Measurements from ENCODE around the gene BTBD9. TPM values are rescaled to one million over a fixed set of nuclear protein-coding genes. Genes with fewer than 3 reads are reported as not detected.

BTBD9 gene
- total RNA-seq, 1 donor from 2014 or later = 17.2 TPM

GRCh38 chr6:38676974-38677544, 37.3 kb upstream of the BTBD9 start:
- peaks cover 5 to 22% (median 15%) of the 10 kb centered on the region in 3 donors for H3K36me3 ChIP-seq (ENCODE audit: control insufficient read depth in 3 of 3, insufficient read depth in 3 of 3, low read length in 3 of 3)
- no peaks in the 10 kb centered on the region for H3K27me3 ChIP-seq (ENCODE audit: control insufficient read depth in 3 of 3, insufficient read depth in 3 of 3, low read length in 3 of 3)
- H3K4me1 ChIP-seq (ENCODE audit: control insufficient read depth in 3 of 3, insufficient read depth in 3 of 3, low read length in 3 of 3) = peaks cover 0 to 2% (median 0%) of the 10 kb centered on the region in 3 donors
- no peaks in the 10 kb centered on the region for H3K9me3 ChIP-seq (ENCODE audit: control insufficient read depth in 3 of 3, low read length in 3 of 3)
- no peak overlapping the region for H3K27ac ChIP-seq (ENCODE audit: low read depth, low read length)
- no peak overlapping the region for H3K4me3 ChIP-seq (ENCODE audit: low read length in 3 of 3)
- no peak overlapping the region for H3K9ac ChIP-seq (ENCODE audit: low read depth in 1 of 3, low read length in 3 of 3)

- Histone ChIP-seq H3K27me3 (ENCODE audit: control insufficient read depth in 3 of 3, insufficient read depth in 3 of 3, low read length in 3 of 3) (no peaks in the 10 kb centered on the region), H3K9me3 (ENCODE audit: control insufficient read depth in 3 of 3, low read length in 3 of 3) (no peaks in the 10 kb centered on the region), H3K27ac (ENCODE audit: low read depth, low read length) (no peak overlapping the region), H3K9ac (ENCODE audit: low read depth in 1 of 3, low read length in 3 of 3) (no peak overlapping the region), H3K4me3 (ENCODE audit: low read length in 3 of 3) (no peak overlapping the region), H3K36me3 (ENCODE audit: control insufficient read depth in 3 of 3, insufficient read depth in 3 of 3, low read length in 3 of 3) (peaks cover 5 to 16% (median 15%) of the 10 kb centered on the region in 3 donors), H3K4me1 (ENCODE audit: control insufficient read depth in 3 of 3, insufficient read depth in 3 of 3, low read length in 3 of 3) (peaks cover 0 to 2% (median 0%) of the 10 kb centered on the region in 3 donors)
Observed at GRCh38 chr6:38676236-38676973, 36.7 kb upstream of the BTBD9 start.

DNA sequence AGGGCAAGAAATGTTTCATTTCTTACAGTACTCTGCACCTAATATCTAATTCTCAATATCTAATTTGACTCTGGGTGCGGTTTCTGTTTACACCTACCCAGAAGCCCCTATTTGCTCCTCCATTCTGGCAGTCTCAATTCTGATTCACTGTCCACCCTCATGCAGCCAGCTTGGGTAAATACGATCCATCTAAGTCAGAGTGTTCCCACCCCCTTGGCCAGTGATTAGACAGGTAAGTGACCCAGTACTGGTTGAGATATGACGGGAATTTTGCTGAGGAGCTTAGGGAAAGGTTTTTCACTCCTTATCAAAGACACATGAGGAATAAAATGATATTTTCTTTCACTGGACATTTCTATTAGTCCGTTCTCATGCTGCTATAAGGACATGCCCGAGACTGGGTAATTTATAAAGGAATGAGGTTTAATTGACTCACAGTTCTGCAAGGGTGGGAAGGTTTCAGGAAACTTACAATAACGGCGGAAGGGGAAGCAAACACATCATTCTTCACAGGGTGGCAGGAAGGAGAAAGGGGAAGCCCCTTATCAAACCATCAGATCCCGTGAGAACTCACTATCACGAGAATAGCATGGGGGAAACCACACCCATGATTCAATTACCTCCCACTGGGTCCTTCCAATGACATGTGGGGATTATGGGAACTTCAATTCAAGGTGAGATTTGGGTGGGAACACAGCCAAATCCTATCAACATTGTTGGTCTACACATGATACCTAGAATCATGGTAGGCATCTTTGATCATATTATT, 33.9 kb upstream of the BTBD9 start:
- peaks cover 0 to 2% (median 0%) of the 10 kb centered on the region in 3 donors for H3K4me1 ChIP-seq (ENCODE audit: control insufficient read depth in 3 of 3, insufficient read depth in 3 of 3, low read length in 3 of 3)
- H3K9me3 ChIP-seq (ENCODE audit: control insufficient read depth in 3 of 3, low read length in 3 of 3) = no peaks in the 10 kb centered on the region
- no peak overlapping the region for H3K4me3 ChIP-seq (ENCODE audit: low read length in 3 of 3)
- H3K9ac ChIP-seq (ENCODE audit: low read depth in 1 of 3, low read length in 3 of 3) = no peak overlapping the region
- peaks cover 5 to 12% (median 9%) of the 10 kb centered on the region in 3 donors for H3K36me3 ChIP-seq (ENCODE audit: control insufficient read depth in 3 of 3, insufficient read depth in 3 of 3, low read length in 3 of 3)
- no peaks in the 10 kb centered on the region for H3K27me3 ChIP-seq (ENCODE audit: control insufficient read depth in 3 of 3, insufficient read depth in 3 of 3, low read length in 3 of 3)
- no peak overlapping the region for H3K27ac ChIP-seq (ENCODE audit: low read depth, low read length)

GRCh38 chr6:38671885-38672467, 32.2 kb upstream of the BTBD9 start:
- H3K36me3 ChIP-seq (ENCODE audit: control insufficient read depth in 3 of 3, insufficient read depth in 3 of 3, low read length in 3 of 3) = peaks cover 4 to 10% (median 4%) of the 10 kb centered on the region in 3 donors
- H3K9ac ChIP-seq (ENCODE audit: low read depth in 1 of 3, low read length in 3 of 3) = no peak overlapping the region
- no peak overlapping the region for H3K4me3 ChIP-seq (ENCODE audit: low read length in 3 of 3)
- no peaks in the 10 kb centered on the region for H3K27me3 ChIP-seq (ENCODE audit: control insufficient read depth in 3 of 3, insufficient read depth in 3 of 3, low read length in 3 of 3)
- no peak overlapping the region for H3K27ac ChIP-seq (ENCODE audit: low read depth, low read length)
- H3K4me1 ChIP-seq (ENCODE audit: control insufficient read depth in 3 of 3, insufficient read depth in 3 of 3, low read length in 3 of 3) = peaks cover 0 to 2% (median 0%) of the 10 kb centered on the region in 3 donors
- H3K9me3 ChIP-seq (ENCODE audit: control insufficient read depth in 3 of 3, low read length in 3 of 3) = no peaks in the 10 kb centered on the region

GRCh38 chr6:38658418-38659167, 18.9 kb upstream of the BTBD9 start:
- peaks cover 0 to 3% (median 2%) of the 10 kb centered on the region in 3 donors for H3K36me3 ChIP-seq (ENCODE audit: control insufficient read depth in 3 of 3, insufficient read depth in 3 of 3, low read length in 3 of 3)
- no peak overlapping the region for H3K4me3 ChIP-seq (ENCODE audit: low read length in 3 of 3)
- no peak overlapping the region for H3K27ac ChIP-seq (ENCODE audit: low read depth, low read length)
- peaks cover 0 to 3% (median 0%) of the 10 kb centered on the region in 3 donors for H3K4me1 ChIP-seq (ENCODE audit: control insufficient read depth in 3 of 3, insufficient read depth in 3 of 3, low read length in 3 of 3)
- no peak overlapping the region for H3K9ac ChIP-seq (ENCODE audit: low read depth in 1 of 3, low read length in 3 of 3)
- H3K27me3 ChIP-seq (ENCODE audit: control insufficient read depth in 3 of 3, insufficient read depth in 3 of 3, low read length in 3 of 3) = no peaks in the 10 kb centered on the region
- H3K9me3 ChIP-seq (ENCODE audit: control insufficient read depth in 3 of 3, low read length in 3 of 3) = no peaks in the 10 kb centered on the region

- Histone ChIP-seq H3K9me3 (ENCODE audit: control insufficient read depth in 3 of 3, low read length in 3 of 3) (no peaks in the 10 kb centered on the region), H3K27me3 (ENCODE audit: control insufficient read depth in 3 of 3, insufficient read depth in 3 of 3, low read length in 3 of 3) (no peaks in the 10 kb centered on the region), H3K4me1 (ENCODE audit: control insufficient read depth in 3 of 3, insufficient read depth in 3 of 3, low read length in 3 of 3) (peaks cover 0 to 3% (median 0%) of the 10 kb centered on the region in 3 donors), H3K9ac (ENCODE audit: low read depth in 1 of 3, low read length in 3 of 3) (no peak overlapping the region), H3K36me3 (ENCODE audit: control insufficient read depth in 3 of 3, insufficient read depth in 3 of 3, low read length in 3 of 3) (peaks cover 0 to 3% (median 0%) of the 10 kb centered on the region in 3 donors), H3K27ac (ENCODE audit: low read depth, low read length) (no peak overlapping the region), H3K4me3 (ENCODE audit: low read length in 3 of 3) (no peak overlapping the region)
Observed at GRCh38 chr6:38656896-38657295, 17.2 kb upstream of the BTBD9 start.

DNA sequence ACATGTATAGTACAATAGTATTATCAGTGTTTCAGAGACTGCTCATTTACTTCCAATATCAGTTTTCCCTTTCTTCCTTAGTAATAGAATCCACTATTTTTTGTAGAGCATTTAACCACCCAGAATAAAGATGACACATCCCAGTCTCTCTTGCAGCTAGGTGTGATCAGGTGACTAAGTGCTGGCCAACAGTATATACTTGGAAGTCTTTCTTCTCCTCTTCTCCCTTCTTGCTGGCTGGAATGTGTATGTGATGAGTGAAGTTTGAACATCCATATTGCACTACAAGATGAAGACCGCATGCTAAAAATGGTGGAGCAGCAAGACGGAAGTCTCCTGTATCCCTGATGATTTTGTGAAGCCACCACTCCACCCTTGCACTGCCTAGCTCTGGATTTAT, 14.5 kb upstream of the BTBD9 start:
- Histone ChIP-seq H3K9me3 (ENCODE audit: control insufficient read depth in 3 of 3, low read length in 3 of 3) (no peaks in the 10 kb centered on the region), H3K27ac (ENCODE audit: low read depth, low read length) (no peak overlapping the region), H3K36me3 (ENCODE audit: control insufficient read depth in 3 of 3, insufficient read depth in 3 of 3, low read length in 3 of 3) (peaks cover 0 to 3% (median 0%) of the 10 kb centered on the region in 3 donors), H3K4me1 (ENCODE audit: control insufficient read depth in 3 of 3, insufficient read depth in 3 of 3, low read length in 3 of 3) (peaks cover 0 to 3% (median 0%) of the 10 kb centered on the region in 3 donors), H3K27me3 (ENCODE audit: control insufficient read depth in 3 of 3, insufficient read depth in 3 of 3, low read length in 3 of 3) (no peaks in the 10 kb centered on the region), H3K9ac (ENCODE audit: low read depth in 1 of 3, low read length in 3 of 3) (no peak overlapping the region), H3K4me3 (ENCODE audit: low read length in 3 of 3) (no peak overlapping the region)

- H3K36me3 ChIP-seq (ENCODE audit: control insufficient read depth in 3 of 3, insufficient read depth in 3 of 3, low read length in 3 of 3) = no peaks in the 10 kb centered on the region
Observed at GRCh38 chr6:38651121-38651784, 11.5 kb upstream of the BTBD9 start.

DNA sequence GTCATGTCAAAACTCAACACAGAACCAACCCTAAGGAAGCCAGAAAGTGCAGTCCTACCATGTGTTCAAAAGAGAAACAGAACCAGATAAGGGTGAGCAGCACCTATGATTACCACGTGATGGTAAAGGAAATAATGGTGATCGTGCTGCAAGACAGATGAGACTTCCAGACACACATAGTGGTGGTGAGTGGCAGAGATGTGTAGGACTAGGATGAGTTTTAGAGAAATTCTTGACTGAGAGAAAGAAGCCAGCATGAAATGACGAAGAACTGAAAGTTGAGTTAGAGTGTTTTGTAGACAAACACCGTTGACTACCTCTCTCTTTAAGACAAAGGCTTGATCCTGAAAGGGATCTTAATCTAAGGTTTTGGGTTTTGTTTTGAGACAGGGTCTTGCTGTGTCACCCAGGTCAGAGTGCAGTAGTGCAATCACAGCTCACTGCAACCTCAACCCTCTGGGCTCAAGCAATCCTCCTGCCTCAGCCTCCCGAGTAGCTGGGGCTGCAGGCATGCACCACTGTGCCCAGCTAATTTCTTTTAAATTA, 10.6 kb upstream of the BTBD9 start:
- H3K4me3 ChIP-seq (ENCODE audit: low read length in 3 of 3) = no peak overlapping the region
- H3K36me3 ChIP-seq (ENCODE audit: control insufficient read depth in 3 of 3, insufficient read depth in 3 of 3, low read length in 3 of 3) = no peaks in the 10 kb centered on the region
- no peaks in the 10 kb centered on the region for H3K9me3 ChIP-seq (ENCODE audit: control insufficient read depth in 3 of 3, low read length in 3 of 3)
- no peak overlapping the region for H3K27ac ChIP-seq (ENCODE audit: low read depth, low read length)
- no peaks in the 10 kb centered on the region for H3K27me3 ChIP-seq (ENCODE audit: control insufficient read depth in 3 of 3, insufficient read depth in 3 of 3, low read length in 3 of 3)
- H3K4me1 ChIP-seq (ENCODE audit: control insufficient read depth in 3 of 3, insufficient read depth in 3 of 3, low read length in 3 of 3) = peaks cover 0 to 3% (median 0%) of the 10 kb centered on the region in 3 donors
- no peak overlapping the region for H3K9ac ChIP-seq (ENCODE audit: low read depth in 1 of 3, low read length in 3 of 3)

More at GRCh38 chr6:38651121-38651784, 11.5 kb upstream of the BTBD9 start:
- Histone ChIP-seq H3K27ac (ENCODE audit: low read depth, low read length) (no peak overlapping the region), H3K4me3 (ENCODE audit: low read length in 3 of 3) (no peak overlapping the region), H3K27me3 (ENCODE audit: control insufficient read depth in 3 of 3, insufficient read depth in 3 of 3, low read length in 3 of 3) (no peaks in the 10 kb centered on the region), H3K9ac (ENCODE audit: low read depth in 1 of 3, low read length in 3 of 3) (no peak overlapping the region), H3K9me3 (ENCODE audit: control insufficient read depth in 3 of 3, low read length in 3 of 3) (no peaks in the 10 kb centered on the region), H3K4me1 (ENCODE audit: control insufficient read depth in 3 of 3, insufficient read depth in 3 of 3, low read length in 3 of 3) (peaks cover 0 to 3% (median 0%) of the 10 kb centered on the region in 3 donors)

All from skeletal muscle tissue (tissue), 4 donors.